Lung (tissue), 12 donors: Measurements from ENCODE around the gene LTBP1. TPM values are rescaled to one million over a fixed set of nuclear protein-coding genes. Genes with fewer than 3 reads are reported as not detected.

Source experiments
- ATAC-seq: fragments of 200-7000 bp; cut with Tn5 transposase; one replicate; pipeline ENCODE4 v1.9.1; 2020; ENCODE audit warnings: moderate number of reproducible peaks; ENCODE audit not compliant: insufficient read depth, low FRiP score
- DNase-seq, 3 donors: peaks; one replicate each; pipeline ENCODE4 v3.0.0-alpha.2; 2013 to 2017
- H3K27ac ChIP-seq, 2 donors: one replicate each; pipeline ENCODE4 v1.5.1; 2013; ENCODE audit warnings: mild to moderate bottlenecking in 2 of 2, moderate library complexity in 2 of 2, control low read depth in 1 of 2, inconsistent platforms in 1 of 2, low read depth in 1 of 2, low read length in 1 of 2
- H3K27me3 ChIP-seq, 3 donors: one replicate each; pipeline ENCODE4 v1.5.1; 2013; ENCODE audit warnings: low read length in 2 of 3; ENCODE audit not compliant: control insufficient read depth in 3 of 3, insufficient read depth in 3 of 3
- H3K36me3 ChIP-seq, 4 donors: one replicate each; pipeline ENCODE4 v1.5.1; 2013; ENCODE audit warnings: low read length in 4 of 4, mild to moderate bottlenecking in 1 of 4, moderate library complexity in 1 of 4; ENCODE audit not compliant: control insufficient read depth in 4 of 4, insufficient read depth in 4 of 4
- H3K4me1 ChIP-seq, 5 donors: one replicate each; pipeline ENCODE4 v1.5.1; 2013; ENCODE audit warnings: low read length in 5 of 5, mild to moderate bottlenecking in 2 of 5, moderate library complexity in 1 of 5; ENCODE audit not compliant: control insufficient read depth in 5 of 5, insufficient read depth in 5 of 5
- H3K4me3 ChIP-seq: one replicate; pipeline ENCODE4 v1.5.1; 2013; ENCODE audit warnings: mild to moderate bottlenecking, control low read depth, moderate library complexity
- H3K9ac ChIP-seq, 2 donors: one replicate each; pipeline ENCODE4 v1.5.1; 2013; ENCODE audit warnings: low read length in 2 of 2, control low read depth in 1 of 2; ENCODE audit not compliant: insufficient read depth in 1 of 2
- H3K9me3 ChIP-seq, 4 donors: one replicate each; pipeline ENCODE4 v1.5.1; 2013; ENCODE audit warnings: low read length in 3 of 4, mild to moderate bottlenecking in 1 of 4, moderate library complexity in 1 of 4; ENCODE audit not compliant: control insufficient read depth in 4 of 4, insufficient read depth in 3 of 4
- WGBS, 2 donors: extraction: QIAGEN DNeasy Blood & Tissue Kit; methylation state at CpG; one replicate each; pipeline ENCODE4 v1.1.7; 2013; 5-methylcytosine and 5-hydroxymethylcytosine counted together
- polyA plus RNA-seq, 2 donors: library from polyadenylated mRNA; stranded (reverse); fragments of 200-250 nt; gene quantifications; one replicate each; pipeline ENCODE4 v1.2.1, GENCODE V29; 2013
- total RNA-seq, 2 donors: library from RNA; depleted of rRNA in 1 of 2; stranded (reverse); fragments of >200 nt in 1 of 2; gene quantifications; one replicate each; pipeline ENCODE4 v1.2.1, GENCODE V29; 2014 to 2021
- TF ChIP-seq, protein P1 (sequence below): IDR thresholded peaks from 2 replicates; pipeline ENCODE4 v1.5.1; 2012; ENCODE audit warnings: mild to moderate bottlenecking; ENCODE audit errors: control extremely low read depth, extremely low read depth
- donor health status: control.
- donor health status: control.
- donor health status: Bipolar disorder and iron deficiency.
- donor health status: healthy.
- donor health status: DM: yes; HTN: yes; CAD: no.

LTBP1 gene
- total and polyA plus RNA-seq, 4 donors, result 8.8 to 57.4 (median 28.6) TPM

DNA sequence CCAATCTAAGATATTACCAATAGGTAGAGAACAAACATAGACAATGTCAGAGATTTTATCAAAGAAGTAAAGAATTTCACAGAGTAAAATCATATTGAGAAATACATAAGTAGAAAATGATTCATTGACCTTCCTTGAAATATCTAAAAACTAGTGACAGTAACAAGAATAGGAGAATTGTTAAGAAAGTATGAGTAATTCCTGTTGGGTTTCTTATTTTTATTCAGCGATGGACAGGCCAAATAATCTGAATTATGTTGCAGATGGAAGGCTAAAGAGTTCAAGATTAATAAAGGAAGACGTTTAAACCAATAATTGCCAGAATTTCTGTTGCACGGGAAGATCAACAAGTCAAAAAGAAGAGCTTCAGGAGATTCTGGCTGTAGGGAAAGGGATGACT lies 366.3 kb downstream of the LTBP1 start:
- TF ChIP-seq, protein P1, sequence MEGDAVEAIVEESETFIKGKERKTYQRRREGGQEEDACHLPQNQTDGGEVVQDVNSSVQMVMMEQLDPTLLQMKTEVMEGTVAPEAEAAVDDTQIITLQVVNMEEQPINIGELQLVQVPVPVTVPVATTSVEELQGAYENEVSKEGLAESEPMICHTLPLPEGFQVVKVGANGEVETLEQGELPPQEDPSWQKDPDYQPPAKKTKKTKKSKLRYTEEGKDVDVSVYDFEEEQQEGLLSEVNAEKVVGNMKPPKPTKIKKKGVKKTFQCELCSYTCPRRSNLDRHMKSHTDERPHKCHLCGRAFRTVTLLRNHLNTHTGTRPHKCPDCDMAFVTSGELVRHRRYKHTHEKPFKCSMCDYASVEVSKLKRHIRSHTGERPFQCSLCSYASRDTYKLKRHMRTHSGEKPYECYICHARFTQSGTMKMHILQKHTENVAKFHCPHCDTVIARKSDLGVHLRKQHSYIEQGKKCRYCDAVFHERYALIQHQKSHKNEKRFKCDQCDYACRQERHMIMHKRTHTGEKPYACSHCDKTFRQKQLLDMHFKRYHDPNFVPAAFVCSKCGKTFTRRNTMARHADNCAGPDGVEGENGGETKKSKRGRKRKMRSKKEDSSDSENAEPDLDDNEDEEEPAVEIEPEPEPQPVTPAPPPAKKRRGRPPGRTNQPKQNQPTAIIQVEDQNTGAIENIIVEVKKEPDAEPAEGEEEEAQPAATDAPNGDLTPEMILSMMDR, result no peak
- no peak for ATAC-seq

DNA sequence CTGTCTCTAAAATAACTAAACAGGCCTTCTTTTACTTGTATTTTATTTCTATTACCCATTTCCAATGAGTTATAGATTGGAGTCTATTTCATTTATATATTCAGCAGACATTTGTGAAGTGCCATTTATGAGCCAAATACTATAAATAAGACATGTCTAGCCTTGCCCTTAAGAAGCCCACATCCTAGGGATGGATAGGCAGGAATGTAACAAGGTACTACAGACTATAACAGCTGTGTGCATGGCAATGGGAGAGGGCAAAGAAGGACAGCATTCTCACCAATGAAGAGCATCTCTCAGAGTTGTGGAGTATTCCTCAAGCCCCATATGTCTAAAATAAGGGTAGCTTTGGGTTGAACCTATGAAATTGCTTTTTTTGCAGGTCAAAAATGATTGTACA lies 367.8 kb downstream of the LTBP1 start:
- peaks cover 0 to 14% (median 1%) of the 10 kb centered on the region in 4 donors for H3K36me3 ChIP-seq
- TF ChIP-seq, protein P1, result no peak

More for the DNA sequence above, 366.3 kb downstream of the LTBP1 start:
- DNase-seq, result no peak
- no peaks in the 10 kb centered on the region for H3K27me3 ChIP-seq
- no peak overlapping the region for H3K4me3 ChIP-seq
- H3K9me3 ChIP-seq, result no peaks in the 10 kb centered on the region
- 91 to 96% methylated on average over 3 of the region's 3 CpGs for WGBS, 2 donors
- peaks cover 0 to 15% (median 1%) of the 10 kb centered on the region in 4 donors for H3K36me3 ChIP-seq
- no peak overlapping the region for H3K9ac ChIP-seq
- H3K27ac ChIP-seq, result no peak overlapping the region
- H3K4me1 ChIP-seq, result no peaks in the 10 kb centered on the region

DNA sequence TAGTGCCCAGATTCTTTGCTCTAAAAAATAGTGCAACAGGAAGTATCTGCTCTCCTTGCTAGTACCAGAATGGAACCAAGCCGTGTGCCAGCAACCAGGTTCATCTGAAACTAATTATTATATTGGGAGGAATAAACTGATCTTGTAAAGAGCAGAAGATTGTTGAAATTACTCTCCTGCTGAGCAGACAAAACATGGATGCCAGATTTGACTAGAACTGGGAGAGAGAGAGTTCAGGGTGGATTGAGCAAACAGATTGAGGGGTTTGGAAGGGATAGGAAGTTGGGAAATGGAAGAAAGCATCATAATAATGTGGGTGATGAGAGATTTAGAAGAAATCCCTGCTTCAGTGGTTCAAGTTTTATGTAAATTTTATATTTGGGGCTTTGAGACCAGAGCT lies 369.6 kb downstream of the LTBP1 start:
- Histone ChIP-seq H3K36me3 (peaks cover 0 to 11% (median 1%) of the 10 kb centered on the region in 4 donors), H3K4me1 (peaks cover 0 to 8% (median 0%) of the 10 kb centered on the region in 5 donors), H3K9me3 (no peaks in the 10 kb centered on the region), H3K27me3 (no peaks in the 10 kb centered on the region), H3K4me3 (no peak overlapping the region), H3K27ac (no peak overlapping the region), H3K9ac (no peak overlapping the region)
- no peak for ATAC-seq
- 81 to 82% methylated on average over 1 of the region's 1 CpG for WGBS, 2 donors
- TF ChIP-seq, protein P1, result no peak
- no peak for DNase-seq

More for the DNA sequence above, 367.8 kb downstream of the LTBP1 start:
- H3K27me3 ChIP-seq, result no peaks in the 10 kb centered on the region
- H3K27ac ChIP-seq, result no peak overlapping the region
- no peak for DNase-seq
- H3K4me1 ChIP-seq, result no peaks in the 10 kb centered on the region
- ATAC-seq, result no peak
- H3K9me3 ChIP-seq, result no peaks in the 10 kb centered on the region
- H3K9ac ChIP-seq, result no peak overlapping the region
- no peak overlapping the region for H3K4me3 ChIP-seq
